Liver (tissue), 3 donors: Measurements from ENCODE around the gene HLA-G.

Experiments
- CTCF ChIP-seq: fragments of 150-350 bp; IDR thresholded peaks from 2 replicates; pipeline ENCODE4 v1.5.1; 2017; ENCODE audit warnings: improper control_type of control experiment, low read depth, low read length; ENCODE audit not compliant: missing input control
- FOXA1 ChIP-seq: IDR thresholded peaks from 2 replicates; pipeline ENCODE4 v1.6.1; 2016; ENCODE audit warnings: antibody characterized with exemption
- GABPA ChIP-seq, 2 donors: IDR thresholded peaks in 1 of 2; conservative IDR thresholded peaks in 1 of 2; 2 replicates each; pipeline ENCODE4 v1.6.1; 2016; ENCODE audit warnings: antibody characterized with exemption in 2 of 2, mild to moderate bottlenecking in 1 of 2, moderate library complexity in 1 of 2
- JUND ChIP-seq, 2 donors: IDR thresholded peaks; 2 replicates each; pipeline ENCODE4 v1.6.1; 2016; ENCODE audit warnings: antibody characterized with exemption in 2 of 2
- donor health status: healthy.
- donor health status: healthy.

GRCh38 chr6:29810371-29810770, 17.3 kb upstream of the HLA-G start:
- TF ChIP-seq CTCF = no peak
- no peak for TF ChIP-seq GABPA (IDR thresholded peaks at IDR 0.05 in 1 of 2, conservative IDR thresholded peaks at IDR 0.05 in 1 of 2)
- no peak for TF ChIP-seq JUND (IDR thresholded peaks at IDR 0.05)
- no peak for TF ChIP-seq FOXA1
